Fibroblast of lung (primary cell): Measurements from ENCODE around the gene EBF4. TPM values are rescaled to one million over a fixed set of nuclear protein-coding genes. Genes with fewer than 3 reads are reported as not detected.

Experiments used
- DNase-seq, 2 donors: peaks; one replicate each; pipeline versions ENCODE4 v3.0.0 to v3.0.0-alpha.2; 2010; ENCODE audit warnings: low read depth in 2 of 2
- H2AFZ ChIP-seq: 2 replicates; pipeline ENCODE4 v1.5.1; 2012; ENCODE audit warnings: low read length, control low read depth, inconsistent platforms
- H3K27ac ChIP-seq: 2 replicates; pipeline ENCODE4 v1.5.1; 2011; ENCODE audit warnings: low read length, control low read depth; ENCODE audit not compliant: insufficient read depth
- H3K27me3 ChIP-seq: 2 replicates; pipeline ENCODE4 v1.5.1; 2011; ENCODE audit warnings: mild to moderate bottlenecking, low read length; ENCODE audit not compliant: control insufficient read depth, insufficient read depth
- H3K36me3 ChIP-seq: 2 replicates; pipeline ENCODE4 v1.5.1; 2011; ENCODE audit warnings: low read length; ENCODE audit not compliant: control insufficient read depth, insufficient read depth
- H3K4me1 ChIP-seq: 2 replicates; pipeline ENCODE4 v1.5.1; 2011; ENCODE audit warnings: low read length; ENCODE audit not compliant: control insufficient read depth, insufficient read depth; ENCODE audit errors: extremely low read depth
- H3K4me2 ChIP-seq: 2 replicates; pipeline ENCODE4 v1.5.1; 2011; ENCODE audit warnings: low read length, control low read depth; ENCODE audit not compliant: insufficient read depth; ENCODE audit errors: extremely low read depth
- H3K4me3 ChIP-seq, 4 experiments: fragments of 200-600 bp in 1 of 4; sonication (generic) in 1 of 4; replicated peaks in 1 of 4; 2 replicates each; pipeline ENCODE4 v1.5.1; 2011 to 2016; ENCODE audit warnings: low read length in 4 of 4, low read depth in 3 of 4, mild to moderate bottlenecking in 3 of 4, control low read depth in 2 of 4, inconsistent platforms in 1 of 4, mixed read lengths in 1 of 4; ENCODE audit not compliant: insufficient read depth in 1 of 4; ENCODE audit errors: control extremely low read depth in 1 of 4
- H3K79me2 ChIP-seq: 2 replicates; pipeline ENCODE4 v1.5.1; 2012; ENCODE audit warnings: mild to moderate bottlenecking, low read length, inconsistent platforms; ENCODE audit not compliant: control insufficient read depth, insufficient read depth
- H3K9ac ChIP-seq: 2 replicates; pipeline ENCODE4 v1.5.1; 2011; ENCODE audit warnings: mild to moderate bottlenecking, low read length, control low read depth; ENCODE audit not compliant: insufficient read depth
- H3K9me3 ChIP-seq: 2 replicates; pipeline ENCODE4 v1.5.1; 2012; ENCODE audit warnings: low read depth, low read length; ENCODE audit not compliant: control insufficient read depth, insufficient read depth
- H4K20me1 ChIP-seq: 2 replicates; pipeline ENCODE4 v1.5.1; 2011; ENCODE audit warnings: low read length; ENCODE audit not compliant: control insufficient read depth, insufficient read depth; ENCODE audit errors: extremely low read depth
- CTCF ChIP-seq, 2 donors: IDR thresholded peaks in 1 of 2; conservative IDR thresholded peaks in 1 of 2; 1 replicate in 1 of 2; 2 replicates in 1 of 2; pipeline ENCODE4 v1.5.1; 2011 to 2012; ENCODE audit warnings: low read length in 2 of 2, control low read depth in 1 of 2, inconsistent platforms in 1 of 2, low read depth in 1 of 2, mild to moderate bottlenecking in 1 of 2
- EZH2 ChIP-seq: IDR thresholded peaks from 2 replicates; pipeline ENCODE4 v1.5.1; 2012; ENCODE audit warnings: low read length, control low read depth, mild to moderate bottlenecking; ENCODE audit errors: missing control alignments
- polyA plus RNA-seq, 2 donors: library from polyadenylated mRNA; depleted of rRNA in 1 of 2; stranded (reverse) in 1 of 2; unstranded in 1 of 2; fragments of >200 nt; gene quantifications; 2 replicates each; pipeline ENCODE4 v1.2.1, GENCODE V29; 2011 to 2012; ENCODE audit warnings: missing spikeins in 1 of 2
- total RNA-seq: library from RNA; depleted of rRNA; stranded (reverse); fragments of >200 nt; gene quantifications from 2 replicates; pipeline ENCODE4 v1.2.1, GENCODE V29; 2014

EBF4 gene
- total and polyA plus RNA-seq, 2 donors (not counting 1 experiment from before 2014, with no cell fraction given) = 0.35 to 0.99 TPM

GRCh38 chr20:2753461-2754040 lies 61.0 kb downstream of the EBF4 start:
- Histone ChIP-seq H3K79me2 (no peaks in the 10 kb centered on the region), H3K4me3 (no peak overlapping the region), H4K20me1 (no peaks in the 10 kb centered on the region), H3K9ac (no peak overlapping the region), H3K9me3 (no peaks in the 10 kb centered on the region), H3K4me1 (peaks cover 3% of the 10 kb centered on the region), H3K36me3 (no peaks in the 10 kb centered on the region), H3K4me2 (no peak overlapping the region), H3K27me3 (peaks cover 27% of the 10 kb centered on the region), H3K27ac (no peak overlapping the region), H2AFZ (no peak overlapping the region)
- no peak for TF ChIP-seq EZH2
- TF ChIP-seq CTCF (conservative IDR thresholded peaks at IDR 0.05 in 1 of 2, IDR thresholded peaks at IDR 0.05 in 1 of 2; ENCODE audit: low read depth in 1 of 2, low read length in 2 of 2) = no peak
- no peak for DNase-seq

- TF ChIP-seq CTCF (conservative IDR thresholded peaks at IDR 0.05 in 1 of 2, IDR thresholded peaks at IDR 0.05 in 1 of 2; ENCODE audit: low read depth in 1 of 2, low read length in 2 of 2) = no peak
- H3K36me3 ChIP-seq = no peaks in the 10 kb centered on the region
- H3K9ac ChIP-seq = no peak overlapping the region
- no peaks in the 10 kb centered on the region for H3K9me3 ChIP-seq
- no peak overlapping the region for H3K4me2 ChIP-seq
- no peak overlapping the region for H3K4me3 ChIP-seq
- peaks cover 27% of the 10 kb centered on the region for H3K27me3 ChIP-seq
- no peak overlapping the region for H2AFZ ChIP-seq
- DNase-seq = no peak
- H3K4me1 ChIP-seq = peaks cover 3% of the 10 kb centered on the region
- no peaks in the 10 kb centered on the region for H3K79me2 ChIP-seq
- no peaks in the 10 kb centered on the region for H4K20me1 ChIP-seq
- H3K27ac ChIP-seq = no peak overlapping the region
Measured at GRCh38 chr20:2754424-2754823, 61.8 kb downstream of the EBF4 start.

GRCh38 chr20:2755451-2756055 lies 63.0 kb downstream of the EBF4 start:
- Histone ChIP-seq H3K27ac (no peak overlapping the region), H2AFZ (no peak overlapping the region), H3K9me3 (no peaks in the 10 kb centered on the region), H3K36me3 (no peaks in the 10 kb centered on the region), H4K20me1 (no peaks in the 10 kb centered on the region), H3K79me2 (no peaks in the 10 kb centered on the region), H3K4me1 (peaks cover 3% of the 10 kb centered on the region), H3K9ac (no peak overlapping the region), H3K4me3 (no peak overlapping the region), H3K4me2 (no peak overlapping the region), H3K27me3 (peaks cover 20% of the 10 kb centered on the region)
- TF ChIP-seq CTCF (conservative IDR thresholded peaks at IDR 0.05 in 1 of 2, IDR thresholded peaks at IDR 0.05 in 1 of 2; ENCODE audit: low read depth in 1 of 2, low read length in 2 of 2) = no peak
- TF ChIP-seq EZH2 = no peak
- DNase-seq = no peak
